SK-N-SH (cell line): ENCODE results near the gene MGAT5. TPM values are rescaled to one million over a fixed set of nuclear protein-coding genes. Genes with fewer than 3 reads are reported as not detected.

Source experiments
- CTCF ChIA-PET: fragments of 300-600, 350-600 bp; formaldehyde crosslinking; extraction: SDS; loops from one replicate; lab custom pipeline; 2021; lab: Yijun Ruan, JAX
- POLR2A ChIA-PET: fragments of 350-600 bp; sonication (Branson Sonifier 250); formaldehyde crosslinking; extraction: SDS; loops from one replicate; lab custom pipeline; 2020; ENCODE audit warnings: antibody characterized with exemption, inconsistent platforms; lab: Yijun Ruan, JAX
- DNase-seq: peaks from one replicate; pipeline ENCODE4 v3.0.0; 2012
- H2AFZ ChIP-seq: fragments of 200-600 bp; sonication (generic); 2 replicates; pipeline ENCODE4 v1.8.1; 2016; ENCODE audit warnings: antibody characterized with exemption, mild to moderate bottlenecking, low read depth
- H3F3A ChIP-seq: fragments of 200-600 bp; sonication (generic); replicated peaks from 2 replicates; pipeline ENCODE3; 2016; ENCODE audit warnings: antibody characterized with exemption, mild to moderate bottlenecking; ENCODE audit not compliant: insufficient read depth
- H3K27ac ChIP-seq, 2 experiments: fragments of 200-500 bp in 1 of 2; fragments of 200-600 bp in 1 of 2; sonication (Bioruptor generic) in 1 of 2; sonication (generic), shearing (Covaris generic) in 1 of 2; 2 replicates each; pipeline versions ENCODE4 v1.5.1 to v1.6.1; 2014 to 2016; ENCODE audit warnings: low read depth in 2 of 2, inconsistent platforms in 1 of 2, low read length in 1 of 2, mild to moderate bottlenecking in 1 of 2, mixed read lengths in 1 of 2
- H3K27me3 ChIP-seq: fragments of 200-600 bp; sonication (generic), shearing (Covaris generic); 2 replicates; pipeline ENCODE4 v1.6.1; 2016; ENCODE audit warnings: mixed run types; ENCODE audit not compliant: insufficient read depth
- H3K36me3 ChIP-seq, 2 experiments: fragments of 200-500 bp in 1 of 2; fragments of 200-600 bp in 1 of 2; sonication (Bioruptor generic) in 1 of 2; sonication (generic) in 1 of 2; replicated peaks in 1 of 2; 2 replicates each; pipeline versions ENCODE3 to v1.5.1; 2014 to 2016; ENCODE audit warnings: low read length in 1 of 2, mild to moderate bottlenecking in 1 of 2; ENCODE audit not compliant: insufficient read depth in 2 of 2, control insufficient read depth in 1 of 2
- H3K4me1 ChIP-seq, 2 experiments: fragments of 200-500 bp in 1 of 2; fragments of 200-600 bp in 1 of 2; sonication (Bioruptor generic) in 1 of 2; sonication (generic), shearing (Covaris generic) in 1 of 2; 2 replicates each; pipeline versions ENCODE4 v1.5.1 to v1.6.1; 2014 to 2016; ENCODE audit warnings: low read depth in 1 of 2, low read length in 1 of 2, mixed run types in 1 of 2; ENCODE audit not compliant: insufficient read depth in 2 of 2, control insufficient read depth in 1 of 2
- H3K4me2 ChIP-seq: fragments of 200-600 bp; sonication (generic), shearing (Covaris generic); 2 replicates; pipeline ENCODE4 v1.6.1; 2017; ENCODE audit warnings: mixed run types
- H3K4me3 ChIP-seq, 2 experiments: fragments of 200-500 bp in 1 of 2; fragments of 200-600 bp in 1 of 2; sonication (Bioruptor generic) in 1 of 2; sonication (generic), shearing (Covaris generic) in 1 of 2; 2 replicates each; pipeline versions ENCODE4 v1.5.1 to v1.8.1; 2014 to 2016; ENCODE audit warnings: low read depth in 2 of 2, inconsistent platforms in 1 of 2, low read length in 1 of 2, mild to moderate bottlenecking in 1 of 2, mixed read lengths in 1 of 2, moderate library complexity in 1 of 2
- H3K79me2 ChIP-seq: fragments of 200-600 bp; sonication (generic); 2 replicates; pipeline ENCODE4 v1.8.1; 2017; ENCODE audit warnings: mild to moderate bottlenecking; ENCODE audit not compliant: insufficient read depth
- H3K9ac ChIP-seq: fragments of 200-600 bp; sonication (generic); 2 replicates; pipeline ENCODE4 v1.6.1; 2017; ENCODE audit warnings: mixed run types
- H3K9me2 ChIP-seq: fragments of 200-600 bp; sonication (generic); 2 replicates; pipeline ENCODE4 v1.6.1; 2017; ENCODE audit warnings: mixed run types
- H3K9me3 ChIP-seq: fragments of 200-600 bp; sonication (generic); 2 replicates; pipeline ENCODE4 v1.6.1; 2017; ENCODE audit warnings: mixed run types, mild to moderate bottlenecking, moderate library complexity
- H4K20me1 ChIP-seq: fragments of 200-600 bp; sonication (generic); 2 replicates; pipeline ENCODE4 v1.6.1; 2017; ENCODE audit warnings: mild to moderate bottlenecking, mixed run types; ENCODE audit not compliant: insufficient read depth
- EP300 ChIP-seq, 2 experiments: IDR thresholded peaks; 2 replicates each; pipeline versions ENCODE4 v1.4.0 to v1.6.1; 2012; ENCODE audit warnings: borderline replicate concordance in 1 of 2, low read depth in 1 of 2, low read length in 1 of 2
- EZH2phosphoT487 ChIP-seq: fragments of 200-600 bp; sonication (generic); IDR thresholded peaks from 2 replicates; pipeline ENCODE4 v1.6.1; 2017; ENCODE audit warnings: low read depth, mixed run types, mild to moderate bottlenecking, antibody characterized with exemption, moderate library complexity, borderline replicate concordance
- FOSL2 ChIP-seq: IDR thresholded peaks from 2 replicates; pipeline ENCODE4 v1.4.0; 2012; ENCODE audit warnings: low read depth, mild to moderate bottlenecking, moderate library complexity, borderline replicate concordance
- FOXJ3 ChIP-seq: sonication (generic); formaldehyde crosslinking; IDR thresholded peaks from 2 replicates; pipeline ENCODE4 v1.5.1; 2020; ENCODE audit warnings: mild to moderate bottlenecking, missing genetic modification reagents
- GABPA ChIP-seq: IDR thresholded peaks from 2 replicates; pipeline ENCODE4 v1.4.0; 2012; ENCODE audit warnings: low read depth, mild to moderate bottlenecking
- MEF2A ChIP-seq: IDR thresholded peaks from 2 replicates; pipeline ENCODE4 v1.4.0; 2012; ENCODE audit warnings: low read depth, borderline replicate concordance
- NFIC ChIP-seq: IDR thresholded peaks from 2 replicates; pipeline ENCODE4 v1.4.0; 2012; ENCODE audit warnings: borderline replicate concordance
- NRF1 ChIP-seq: IDR thresholded peaks from 2 replicates; pipeline ENCODE4 v1.6.1; 2012; ENCODE audit warnings: low read depth, mild to moderate bottlenecking, low read length
- POLR2AphosphoS5 ChIP-seq: IDR thresholded peaks from 2 replicates; pipeline ENCODE4 v1.6.1; 2012; ENCODE audit warnings: low read depth, low read length
- RAD21 ChIP-seq: IDR thresholded peaks from 2 replicates; pipeline ENCODE4 v1.6.1; 2012; ENCODE audit warnings: mild to moderate bottlenecking, low read length
- RXRA ChIP-seq: IDR thresholded peaks from 2 replicates; pipeline ENCODE4 v1.4.0; 2012; ENCODE audit warnings: low read depth, mild to moderate bottlenecking, borderline replicate concordance
- TAF1 ChIP-seq: IDR thresholded peaks from 2 replicates; pipeline ENCODE4 v1.6.1; 2012; ENCODE audit warnings: low read depth, mild to moderate bottlenecking, low read length, moderate library complexity, borderline replicate concordance
- TEAD4 ChIP-seq: IDR thresholded peaks from 2 replicates; pipeline ENCODE4 v1.4.0; 2012; ENCODE audit warnings: mild to moderate bottlenecking, borderline replicate concordance; ENCODE audit not compliant: insufficient read depth
- YY1 ChIP-seq: IDR thresholded peaks from 2 replicates; pipeline ENCODE4 v1.4.0; 2012; ENCODE audit warnings: low read depth, mild to moderate bottlenecking
- WGBS: methylation state at CpG from one replicate; pipeline ENCODE4 v1.1.6; 2017; ENCODE audit warnings: low lambda C conversion rate; 5-methylcytosine and 5-hydroxymethylcytosine counted together
- polyA plus RNA-seq, 3 experiments: library from polyadenylated mRNA; depleted of rRNA; stranded (reverse); fragments of >200 nt; gene quantifications; 2 replicates each; pipeline ENCODE4 v1.2.3, GENCODE V29; 2012
- TF ChIP-seq, protein P1 (sequence below): fragments of 200-600 bp; sonication (generic); IDR thresholded peaks from 2 replicates; pipeline ENCODE4 v1.6.1; 2017; ENCODE audit warnings: antibody characterized with exemption, mild to moderate bottlenecking, moderate library complexity
- TF ChIP-seq, protein P2 (sequence below): fragments of 150-350 bp; IDR thresholded peaks from 2 replicates; pipeline ENCODE4 v1.6.1; 2016; ENCODE audit warnings: mild to moderate bottlenecking, low read depth, low read length
- TF ChIP-seq, protein P3 (sequence below): fragments of 150-350 bp; IDR thresholded peaks from 2 replicates; pipeline ENCODE4 v1.6.1; 2017; ENCODE audit warnings: antibody characterized with exemption, low read length, low read depth, borderline replicate concordance

Gene MGAT5
- polyA plus RNA-seq, 1 of the 3 experiments (the other 2 are of a cell fraction): 18.2 TPM

DNA sequence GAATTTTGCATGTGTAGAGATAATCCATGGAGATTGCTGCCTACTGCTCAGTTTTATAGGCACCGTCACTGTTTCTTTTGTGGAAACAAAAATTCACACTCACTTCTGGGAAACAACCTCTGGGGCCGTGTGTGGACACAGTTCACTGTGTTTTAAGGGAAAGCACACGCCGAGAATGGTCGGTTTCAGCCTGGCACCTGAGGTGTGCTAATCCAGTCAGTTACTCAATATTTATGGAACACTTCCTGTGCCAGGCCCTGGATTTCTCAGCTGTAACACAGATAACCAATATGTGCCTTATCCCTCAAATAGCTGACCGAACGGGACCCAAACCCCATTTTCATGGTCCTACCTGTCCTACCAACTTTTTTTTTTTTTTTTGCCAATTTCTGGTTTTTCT lies 179.6 kb downstream of the MGAT5 start:
- Histone ChIP-seq H3K4me3 (no peak overlapping the region), H2AFZ (no peak overlapping the region), H3F3A (peaks cover 7% of the 10 kb centered on the region), H3K27ac (no peak overlapping the region; a peak in 1 of 4 replicates), H3K27me3 (no peaks in the 10 kb centered on the region), H3K9me2 (no peaks in the 10 kb centered on the region), H3K9ac (no peak overlapping the region), H3K4me2 (no peak overlapping the region), H4K20me1 (no peaks in the 10 kb centered on the region), H3K36me3 (peaks cover 3 to 7% of the 10 kb centered on the region in 2 experiments), H3K79me2 (no peaks in the 10 kb centered on the region), H3K9me3 (no peaks in the 10 kb centered on the region)
- ChIA-PET POLR2A (no interaction called here), CTCF (interaction anchor here (0.6 to 1.5 kb wide), 2 partner anchors 17 to 218 kb away, joined by 4 to 7 read pairs; no protein-coding TSS in a partner anchor)
- DNase-seq: no peak
- 90% methylated on average over 7 of the region's 7 CpGs for WGBS
- TF ChIP-seq, protein P1, sequence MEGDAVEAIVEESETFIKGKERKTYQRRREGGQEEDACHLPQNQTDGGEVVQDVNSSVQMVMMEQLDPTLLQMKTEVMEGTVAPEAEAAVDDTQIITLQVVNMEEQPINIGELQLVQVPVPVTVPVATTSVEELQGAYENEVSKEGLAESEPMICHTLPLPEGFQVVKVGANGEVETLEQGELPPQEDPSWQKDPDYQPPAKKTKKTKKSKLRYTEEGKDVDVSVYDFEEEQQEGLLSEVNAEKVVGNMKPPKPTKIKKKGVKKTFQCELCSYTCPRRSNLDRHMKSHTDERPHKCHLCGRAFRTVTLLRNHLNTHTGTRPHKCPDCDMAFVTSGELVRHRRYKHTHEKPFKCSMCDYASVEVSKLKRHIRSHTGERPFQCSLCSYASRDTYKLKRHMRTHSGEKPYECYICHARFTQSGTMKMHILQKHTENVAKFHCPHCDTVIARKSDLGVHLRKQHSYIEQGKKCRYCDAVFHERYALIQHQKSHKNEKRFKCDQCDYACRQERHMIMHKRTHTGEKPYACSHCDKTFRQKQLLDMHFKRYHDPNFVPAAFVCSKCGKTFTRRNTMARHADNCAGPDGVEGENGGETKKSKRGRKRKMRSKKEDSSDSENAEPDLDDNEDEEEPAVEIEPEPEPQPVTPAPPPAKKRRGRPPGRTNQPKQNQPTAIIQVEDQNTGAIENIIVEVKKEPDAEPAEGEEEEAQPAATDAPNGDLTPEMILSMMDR: no peak
- TF ChIP-seq NRF1 (no peak), RAD21 (no peak), NFIC (no peak), RXRA (no peak), EP300 (IDR thresholded peaks at IDR 0.05; ENCODE audit: borderline replicate concordance in 1 of 2, low read depth in 1 of 2, low read length in 1 of 2) (no peak), FOSL2 (no peak), MEF2A (no peak), FOXJ3 (no peak), GABPA (no peak), TEAD4 (no peak), TAF1 (no peak), YY1 (no peak), EZH2phosphoT487 (no peak), POLR2AphosphoS5 (no peak)
- TF ChIP-seq, protein P2, sequence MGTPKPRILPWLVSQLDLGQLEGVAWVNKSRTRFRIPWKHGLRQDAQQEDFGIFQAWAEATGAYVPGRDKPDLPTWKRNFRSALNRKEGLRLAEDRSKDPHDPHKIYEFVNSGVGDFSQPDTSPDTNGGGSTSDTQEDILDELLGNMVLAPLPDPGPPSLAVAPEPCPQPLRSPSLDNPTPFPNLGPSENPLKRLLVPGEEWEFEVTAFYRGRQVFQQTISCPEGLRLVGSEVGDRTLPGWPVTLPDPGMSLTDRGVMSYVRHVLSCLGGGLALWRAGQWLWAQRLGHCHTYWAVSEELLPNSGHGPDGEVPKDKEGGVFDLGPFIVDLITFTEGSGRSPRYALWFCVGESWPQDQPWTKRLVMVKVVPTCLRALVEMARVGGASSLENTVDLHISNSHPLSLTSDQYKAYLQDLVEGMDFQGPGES: no peak
- TF ChIP-seq, protein P3, sequence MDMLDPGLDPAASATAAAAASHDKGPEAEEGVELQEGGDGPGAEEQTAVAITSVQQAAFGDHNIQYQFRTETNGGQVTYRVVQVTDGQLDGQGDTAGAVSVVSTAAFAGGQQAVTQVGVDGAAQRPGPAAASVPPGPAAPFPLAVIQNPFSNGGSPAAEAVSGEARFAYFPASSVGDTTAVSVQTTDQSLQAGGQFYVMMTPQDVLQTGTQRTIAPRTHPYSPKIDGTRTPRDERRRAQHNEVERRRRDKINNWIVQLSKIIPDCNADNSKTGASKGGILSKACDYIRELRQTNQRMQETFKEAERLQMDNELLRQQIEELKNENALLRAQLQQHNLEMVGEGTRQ: no peak
- TF ChIP-seq, all 33 proteins: peak for 0
- H3K4me1 ChIP-seq: peaks cover 0 to 12% of the 10 kb centered on the region in 2 experiments; a peak in 2 of 4 replicates
